Measurements from ENCODE around the gene MAB21L4. TPM values are rescaled to one million over a fixed set of nuclear protein-coding genes. Genes with fewer than 3 reads are reported as not detected.

Gene MAB21L4
- polyA plus RNA-seq, 1 of the 3 experiments (the other 2 are of a cell fraction), result not detected

DNA sequence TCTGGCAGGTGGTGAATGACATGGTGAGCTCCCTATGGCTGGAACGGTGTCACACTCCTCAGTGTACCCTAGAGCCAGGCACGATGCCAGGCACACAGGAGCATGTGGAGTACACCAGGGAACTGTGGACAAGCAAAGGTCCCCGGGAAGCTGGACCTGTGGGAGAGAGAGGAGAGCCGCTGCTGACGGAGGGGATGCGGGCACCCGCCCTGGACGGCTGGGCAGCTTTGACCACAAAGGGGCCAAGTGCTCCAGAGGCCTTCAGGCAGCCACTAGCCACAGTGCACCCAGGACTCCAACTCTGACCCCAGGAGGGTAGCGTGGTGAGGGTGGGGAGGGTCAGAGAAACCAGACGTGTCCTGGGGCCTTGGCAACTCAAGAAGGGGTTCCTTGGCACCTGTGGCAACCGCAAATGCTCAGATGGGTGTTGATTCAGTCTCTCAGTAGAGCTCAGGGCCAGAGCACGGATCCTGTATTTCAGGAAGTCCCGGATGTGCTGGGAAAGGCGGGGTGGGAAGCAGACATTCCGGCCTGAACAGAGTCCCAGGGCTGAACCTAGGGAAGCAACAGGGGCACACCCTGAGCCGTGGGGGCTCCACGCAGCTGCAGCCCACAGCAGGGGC is 2.3 kb upstream of the MAB21L4 start:
- Histone ChIP-seq H3F3A (replicated peaks; ENCODE audit: insufficient read depth) (no peaks in the 10 kb centered on the region), H3K9ac (no peak overlapping the region), H3K79me2 (ENCODE audit: insufficient read depth) (no peaks in the 10 kb centered on the region), H3K36me3 (replicated peaks in 1 of 2; ENCODE audit: control insufficient read depth in 1 of 2, insufficient read depth in 2 of 2, low read length in 1 of 2) (no peaks in the 10 kb centered on the region), H3K9me2 (no peaks in the 10 kb centered on the region), H3K9me3 (no peaks in the 10 kb centered on the region), H3K4me2 (no peak overlapping the region), H2AFZ (ENCODE audit: low read depth) (no peak overlapping the region), H4K20me1 (ENCODE audit: insufficient read depth) (no peaks in the 10 kb centered on the region), H3K4me1 (ENCODE audit: control insufficient read depth in 1 of 2, insufficient read depth in 2 of 2, low read depth in 1 of 2, low read length in 1 of 2) (peaks cover 0 to 36% of the 10 kb centered on the region in 2 experiments; a peak in 1 of 4 replicates), H3K27ac (ENCODE audit: low read depth in 2 of 2, low read length in 1 of 2) (no peak overlapping the region), H3K27me3 (ENCODE audit: insufficient read depth) (no peaks in the 10 kb centered on the region), H3K4me3 (ENCODE audit: low read depth in 2 of 2, low read length in 1 of 2) (no peak overlapping the region)
- no peak for TF ChIP-seq CHD2 (IDR thresholded peaks at IDR 0.05; ENCODE audit: low read length, partially characterized antibody)
- no peak for TF ChIP-seq RXRA (IDR thresholded peaks at IDR 0.05; ENCODE audit: borderline replicate concordance, low read depth)
- TF ChIP-seq GATA2 (CRISPR knock-in tag; IDR thresholded peaks at IDR 0.05), result no peak
- no peak for TF ChIP-seq FOXM1 (IDR thresholded peaks at IDR 0.05; ENCODE audit: low read depth)
- no peak for TF ChIP-seq ELF1 (IDR thresholded peaks at IDR 0.05)
- TF ChIP-seq TCF12 (IDR thresholded peaks at IDR 0.05), result no peak
- TF ChIP-seq, protein P1, sequence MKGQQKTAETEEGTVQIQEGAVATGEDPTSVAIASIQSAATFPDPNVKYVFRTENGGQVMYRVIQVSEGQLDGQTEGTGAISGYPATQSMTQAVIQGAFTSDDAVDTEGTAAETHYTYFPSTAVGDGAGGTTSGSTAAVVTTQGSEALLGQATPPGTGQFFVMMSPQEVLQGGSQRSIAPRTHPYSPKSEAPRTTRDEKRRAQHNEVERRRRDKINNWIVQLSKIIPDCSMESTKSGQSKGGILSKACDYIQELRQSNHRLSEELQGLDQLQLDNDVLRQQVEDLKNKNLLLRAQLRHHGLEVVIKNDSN (IDR thresholded peaks at IDR 0.05; ENCODE audit: borderline replicate concordance, low read depth), result no peak
- TF ChIP-seq FOSL2 (IDR thresholded peaks at IDR 0.05; ENCODE audit: borderline replicate concordance, low read depth), result no peak
- no peak for TF ChIP-seq MEF2A (IDR thresholded peaks at IDR 0.05; ENCODE audit: borderline replicate concordance, low read depth)
- no peak for TF ChIP-seq RCOR1 (IDR thresholded peaks at IDR 0.05; ENCODE audit: low read length)
- WGBS (ENCODE audit: low lambda C conversion rate), result 75% methylated on average over 15 of the region's 17 CpGs
- POLR2A ChIA-PET, result no interaction called here
- CTCF ChIA-PET, result interaction anchor here (0.5 to 4.1 kb wide), 5 partner anchors 17 to 252 kb away, joined by 3 to 29 read pairs (median 5); partner anchors contain the start of gene PPP1R7
- DNase-seq, result no peak

DNA sequence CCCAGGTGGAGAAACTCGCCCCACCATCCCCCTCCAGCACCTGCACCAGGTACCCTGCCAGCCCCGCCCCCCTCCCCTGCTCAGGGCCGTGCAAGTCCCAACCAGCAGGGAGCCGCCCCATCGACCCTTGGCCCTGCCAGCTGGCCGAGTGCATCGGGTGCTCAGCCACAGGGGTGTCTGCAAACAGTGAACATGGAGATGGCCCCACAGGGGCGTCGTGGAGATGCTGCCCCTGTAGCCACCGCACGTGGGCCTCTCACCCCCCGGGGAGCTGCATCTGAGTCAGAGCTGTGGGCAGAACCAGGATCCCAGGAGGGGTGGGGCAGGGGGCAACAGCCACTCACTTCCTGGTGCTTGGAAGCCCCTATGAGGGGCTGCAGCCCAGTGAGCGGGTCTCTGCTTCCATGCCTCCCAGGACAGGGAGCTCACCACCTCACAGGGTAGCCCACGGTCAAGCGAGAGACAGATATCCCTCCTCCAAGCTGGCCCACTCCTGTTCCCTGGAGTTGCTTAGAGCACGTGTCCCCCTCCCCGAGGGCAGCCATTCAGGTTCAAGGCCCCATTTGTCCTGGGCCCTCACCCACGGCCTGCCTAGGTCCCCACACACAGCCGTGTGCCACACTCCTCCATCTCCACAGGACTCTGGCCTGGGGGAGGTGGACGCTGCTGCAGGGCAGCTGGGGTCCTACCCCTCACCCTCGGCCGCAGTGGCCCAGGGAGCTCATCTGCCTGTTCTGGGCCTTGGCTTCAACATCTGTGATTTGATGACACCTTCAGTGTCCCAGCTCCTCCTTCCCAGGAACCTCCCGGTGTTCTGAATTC is 1.1 kb upstream of the MAB21L4 start:
- POLR2A ChIA-PET, result no interaction called here
- DNase-seq, result no peak
- H3F3A ChIP-seq (replicated peaks; ENCODE audit: insufficient read depth), result no peaks in the 10 kb centered on the region
- H3K9ac ChIP-seq, result no peak overlapping the region
- no peaks in the 10 kb centered on the region for H3K9me2 ChIP-seq
- H3K27ac ChIP-seq (ENCODE audit: low read depth in 2 of 2, low read length in 1 of 2), result no peak overlapping the region
- H3K4me1 ChIP-seq (ENCODE audit: control insufficient read depth in 1 of 2, insufficient read depth in 2 of 2, low read depth in 1 of 2, low read length in 1 of 2), result peaks cover 0 to 27% of the 10 kb centered on the region in 2 experiments; a peak in 1 of 4 replicates
- no peaks in the 10 kb centered on the region for H3K27me3 ChIP-seq (ENCODE audit: insufficient read depth)
- no peaks in the 10 kb centered on the region for H3K36me3 ChIP-seq (replicated peaks in 1 of 2; ENCODE audit: control insufficient read depth in 1 of 2, insufficient read depth in 2 of 2, low read length in 1 of 2)
- no peaks in the 10 kb centered on the region for H3K9me3 ChIP-seq
- CTCF ChIA-PET, result interaction anchor here (0.7 to 4.1 kb wide), 6 partner anchors 9 to 181 kb away, joined by 3 to 29 read pairs (median 5); partner anchors contain the start of gene CROCC2
- no peaks in the 10 kb centered on the region for H3K79me2 ChIP-seq (ENCODE audit: insufficient read depth)
- no peak overlapping the region for H2AFZ ChIP-seq (ENCODE audit: low read depth)
- no peak overlapping the region for H3K4me2 ChIP-seq
- no peaks in the 10 kb centered on the region for H4K20me1 ChIP-seq (ENCODE audit: insufficient read depth)
- H3K4me3 ChIP-seq (ENCODE audit: low read depth in 2 of 2, low read length in 1 of 2), result no peak overlapping the region
- 55% methylated on average over 8 of the region's 23 CpGs for WGBS (ENCODE audit: low lambda C conversion rate)
- TF ChIP-seq FOSL2 (IDR thresholded peaks at IDR 0.05; ENCODE audit: borderline replicate concordance, low read depth), result no peak
- no peak for TF ChIP-seq ELF1 (IDR thresholded peaks at IDR 0.05)
- TF ChIP-seq, protein P2, sequence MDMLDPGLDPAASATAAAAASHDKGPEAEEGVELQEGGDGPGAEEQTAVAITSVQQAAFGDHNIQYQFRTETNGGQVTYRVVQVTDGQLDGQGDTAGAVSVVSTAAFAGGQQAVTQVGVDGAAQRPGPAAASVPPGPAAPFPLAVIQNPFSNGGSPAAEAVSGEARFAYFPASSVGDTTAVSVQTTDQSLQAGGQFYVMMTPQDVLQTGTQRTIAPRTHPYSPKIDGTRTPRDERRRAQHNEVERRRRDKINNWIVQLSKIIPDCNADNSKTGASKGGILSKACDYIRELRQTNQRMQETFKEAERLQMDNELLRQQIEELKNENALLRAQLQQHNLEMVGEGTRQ (IDR thresholded peaks at IDR 0.05; ENCODE audit: borderline replicate concordance, low read depth, low read length), result no peak
- TF ChIP-seq, protein P3, sequence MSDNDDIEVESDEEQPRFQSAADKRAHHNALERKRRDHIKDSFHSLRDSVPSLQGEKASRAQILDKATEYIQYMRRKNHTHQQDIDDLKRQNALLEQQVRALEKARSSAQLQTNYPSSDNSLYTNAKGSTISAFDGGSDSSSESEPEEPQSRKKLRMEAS (IDR thresholded peaks at IDR 0.05; ENCODE audit: low read depth), result no peak
- TF ChIP-seq SIN3A (IDR thresholded peaks at IDR 0.05; ENCODE audit: borderline replicate concordance, low read depth, low read length), result no peak
- no peak for TF ChIP-seq GABPA (IDR thresholded peaks at IDR 0.05; ENCODE audit: low read depth)
- no peak for TF ChIP-seq FOXM1 (IDR thresholded peaks at IDR 0.05; ENCODE audit: low read depth)
- TF ChIP-seq MXI1 (IDR thresholded peaks at IDR 0.05; ENCODE audit: low read depth, low read length), result no peak
- TF ChIP-seq, protein P4, sequence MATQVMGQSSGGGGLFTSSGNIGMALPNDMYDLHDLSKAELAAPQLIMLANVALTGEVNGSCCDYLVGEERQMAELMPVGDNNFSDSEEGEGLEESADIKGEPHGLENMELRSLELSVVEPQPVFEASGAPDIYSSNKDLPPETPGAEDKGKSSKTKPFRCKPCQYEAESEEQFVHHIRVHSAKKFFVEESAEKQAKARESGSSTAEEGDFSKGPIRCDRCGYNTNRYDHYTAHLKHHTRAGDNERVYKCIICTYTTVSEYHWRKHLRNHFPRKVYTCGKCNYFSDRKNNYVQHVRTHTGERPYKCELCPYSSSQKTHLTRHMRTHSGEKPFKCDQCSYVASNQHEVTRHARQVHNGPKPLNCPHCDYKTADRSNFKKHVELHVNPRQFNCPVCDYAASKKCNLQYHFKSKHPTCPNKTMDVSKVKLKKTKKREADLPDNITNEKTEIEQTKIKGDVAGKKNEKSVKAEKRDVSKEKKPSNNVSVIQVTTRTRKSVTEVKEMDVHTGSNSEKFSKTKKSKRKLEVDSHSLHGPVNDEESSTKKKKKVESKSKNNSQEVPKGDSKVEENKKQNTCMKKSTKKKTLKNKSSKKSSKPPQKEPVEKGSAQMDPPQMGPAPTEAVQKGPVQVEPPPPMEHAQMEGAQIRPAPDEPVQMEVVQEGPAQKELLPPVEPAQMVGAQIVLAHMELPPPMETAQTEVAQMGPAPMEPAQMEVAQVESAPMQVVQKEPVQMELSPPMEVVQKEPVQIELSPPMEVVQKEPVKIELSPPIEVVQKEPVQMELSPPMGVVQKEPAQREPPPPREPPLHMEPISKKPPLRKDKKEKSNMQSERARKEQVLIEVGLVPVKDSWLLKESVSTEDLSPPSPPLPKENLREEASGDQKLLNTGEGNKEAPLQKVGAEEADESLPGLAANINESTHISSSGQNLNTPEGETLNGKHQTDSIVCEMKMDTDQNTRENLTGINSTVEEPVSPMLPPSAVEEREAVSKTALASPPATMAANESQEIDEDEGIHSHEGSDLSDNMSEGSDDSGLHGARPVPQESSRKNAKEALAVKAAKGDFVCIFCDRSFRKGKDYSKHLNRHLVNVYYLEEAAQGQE (IDR thresholded peaks at IDR 0.05; ENCODE audit: low read depth, low read length), result no peak
- TF ChIP-seq, protein P5, sequence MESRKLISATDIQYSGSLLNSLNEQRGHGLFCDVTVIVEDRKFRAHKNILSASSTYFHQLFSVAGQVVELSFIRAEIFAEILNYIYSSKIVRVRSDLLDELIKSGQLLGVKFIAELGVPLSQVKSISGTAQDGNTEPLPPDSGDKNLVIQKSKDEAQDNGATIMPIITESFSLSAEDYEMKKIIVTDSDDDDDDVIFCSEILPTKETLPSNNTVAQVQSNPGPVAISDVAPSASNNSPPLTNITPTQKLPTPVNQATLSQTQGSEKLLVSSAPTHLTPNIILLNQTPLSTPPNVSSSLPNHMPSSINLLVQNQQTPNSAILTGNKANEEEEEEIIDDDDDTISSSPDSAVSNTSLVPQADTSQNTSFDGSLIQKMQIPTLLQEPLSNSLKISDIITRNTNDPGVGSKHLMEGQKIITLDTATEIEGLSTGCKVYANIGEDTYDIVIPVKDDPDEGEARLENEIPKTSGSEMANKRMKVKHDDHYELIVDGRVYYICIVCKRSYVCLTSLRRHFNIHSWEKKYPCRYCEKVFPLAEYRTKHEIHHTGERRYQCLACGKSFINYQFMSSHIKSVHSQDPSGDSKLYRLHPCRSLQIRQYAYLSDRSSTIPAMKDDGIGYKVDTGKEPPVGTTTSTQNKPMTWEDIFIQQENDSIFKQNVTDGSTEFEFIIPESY (IDR thresholded peaks at IDR 0.05; ENCODE audit: borderline replicate concordance, low read depth), result no peak
- TF ChIP-seq FOXJ3 (CRISPR knock-in tag; IDR thresholded peaks at IDR 0.05), result no peak
